ENCODE data around the gene CDCP1.

CDCP1 gene

GRCh38 chr3:45126730-45127129 lies 19.4 kb downstream of the CDCP1 start:
- H3K36me3 ChIP-seq (ENCODE audit: control insufficient read depth in 1 of 2, insufficient read depth in 2 of 2, low read length in 2 of 2), result no peaks in the 10 kb centered on the region
- no peaks in the 10 kb centered on the region for H3K9me3 ChIP-seq (ENCODE audit: control insufficient read depth in 1 of 2, low read length in 2 of 2)
- H3K4me3 ChIP-seq (ENCODE audit: low read depth in 1 of 2, low read length in 2 of 2), result no peak overlapping the region
- no peak overlapping the region for H3K27ac ChIP-seq (ENCODE audit: low read depth, low read length)
- no peaks in the 10 kb centered on the region for H3K27me3 ChIP-seq (ENCODE audit: control insufficient read depth in 1 of 2, insufficient read depth in 2 of 2, low read length in 2 of 2)
- H3K4me1 ChIP-seq (ENCODE audit: control insufficient read depth in 1 of 2, insufficient read depth in 2 of 2, low read length in 2 of 2), result peaks cover 51 to 52% of the 10 kb centered on the region in 2 donors
- no peak overlapping the region for H3K9ac ChIP-seq (ENCODE audit: low read depth in 1 of 2, low read length in 2 of 2)

GRCh38 chr3:45125550-45126026 lies 20.6 kb downstream of the CDCP1 start:
- Histone ChIP-seq H3K36me3 (ENCODE audit: control insufficient read depth in 1 of 2, insufficient read depth in 2 of 2, low read length in 2 of 2) (no peaks in the 10 kb centered on the region), H3K9me3 (ENCODE audit: control insufficient read depth in 1 of 2, low read length in 2 of 2) (no peaks in the 10 kb centered on the region), H3K9ac (ENCODE audit: low read depth in 1 of 2, low read length in 2 of 2) (peak overlapping the region; percentile 36 to 56), H3K27me3 (ENCODE audit: control insufficient read depth in 1 of 2, insufficient read depth in 2 of 2, low read length in 2 of 2) (no peaks in the 10 kb centered on the region), H3K27ac (ENCODE audit: low read depth, low read length) (no peak overlapping the region), H3K4me1 (ENCODE audit: control insufficient read depth in 1 of 2, insufficient read depth in 2 of 2, low read length in 2 of 2) (peaks cover 60 to 61% of the 10 kb centered on the region in 2 donors), H3K4me3 (ENCODE audit: low read depth in 1 of 2, low read length in 2 of 2) (peak overlapping the region in 1 of 2 donors; percentile 17)

- Histone ChIP-seq H3K4me1 (ENCODE audit: control insufficient read depth in 1 of 2, insufficient read depth in 2 of 2, low read length in 2 of 2) (peaks cover 62 to 65% of the 10 kb centered on the region in 2 donors), H3K9ac (ENCODE audit: low read depth in 1 of 2, low read length in 2 of 2) (peak overlapping the region in 1 of 2 donors; percentile 56)
Measured at GRCh38 chr3:45124956-45125355, 21.2 kb downstream of the CDCP1 start.

GRCh38 chr3:45124352-45124751 lies 21.8 kb downstream of the CDCP1 start:
- peaks cover 68 to 71% of the 10 kb centered on the region in 2 donors for H3K4me1 ChIP-seq (ENCODE audit: control insufficient read depth in 1 of 2, insufficient read depth in 2 of 2, low read length in 2 of 2)
- H3K9me3 ChIP-seq (ENCODE audit: control insufficient read depth in 1 of 2, low read length in 2 of 2), result no peaks in the 10 kb centered on the region
- no peaks in the 10 kb centered on the region for H3K36me3 ChIP-seq (ENCODE audit: control insufficient read depth in 1 of 2, insufficient read depth in 2 of 2, low read length in 2 of 2)
- no peaks in the 10 kb centered on the region for H3K27me3 ChIP-seq (ENCODE audit: control insufficient read depth in 1 of 2, insufficient read depth in 2 of 2, low read length in 2 of 2)
- no peak overlapping the region for H3K27ac ChIP-seq (ENCODE audit: low read depth, low read length)
- no peak overlapping the region for H3K4me3 ChIP-seq (ENCODE audit: low read depth in 1 of 2, low read length in 2 of 2)
- peak overlapping the region in 1 of 2 donors; percentile 45 for H3K9ac ChIP-seq (ENCODE audit: low read depth in 1 of 2, low read length in 2 of 2)

More at GRCh38 chr3:45124956-45125355, 21.2 kb downstream of the CDCP1 start:
- Histone ChIP-seq H3K4me3 (ENCODE audit: low read depth in 1 of 2, low read length in 2 of 2) (peak overlapping the region in 1 of 2 donors; percentile 17), H3K27me3 (ENCODE audit: control insufficient read depth in 1 of 2, insufficient read depth in 2 of 2, low read length in 2 of 2) (no peaks in the 10 kb centered on the region), H3K9me3 (ENCODE audit: control insufficient read depth in 1 of 2, low read length in 2 of 2) (no peaks in the 10 kb centered on the region), H3K27ac (ENCODE audit: low read depth, low read length) (no peak overlapping the region), H3K36me3 (ENCODE audit: control insufficient read depth in 1 of 2, insufficient read depth in 2 of 2, low read length in 2 of 2) (no peaks in the 10 kb centered on the region)

- Histone ChIP-seq H3K4me1 (ENCODE audit: control insufficient read depth in 1 of 2, insufficient read depth in 2 of 2, low read length in 2 of 2) (peaks cover 75 to 77% of the 10 kb centered on the region in 2 donors), H3K9me3 (ENCODE audit: control insufficient read depth in 1 of 2, low read length in 2 of 2) (no peaks in the 10 kb centered on the region), H3K9ac (ENCODE audit: low read depth in 1 of 2, low read length in 2 of 2) (peak overlapping the region; percentile 0 to 45), H3K4me3 (ENCODE audit: low read depth in 1 of 2, low read length in 2 of 2) (no peak overlapping the region), H3K27ac (ENCODE audit: low read depth, low read length) (peak overlapping the region; percentile 49), H3K27me3 (ENCODE audit: control insufficient read depth in 1 of 2, insufficient read depth in 2 of 2, low read length in 2 of 2) (no peaks in the 10 kb centered on the region), H3K36me3 (ENCODE audit: control insufficient read depth in 1 of 2, insufficient read depth in 2 of 2, low read length in 2 of 2) (no peaks in the 10 kb centered on the region)
Measured at GRCh38 chr3:45123581-45124269, 22.5 kb downstream of the CDCP1 start.

- Histone ChIP-seq H3K36me3 (ENCODE audit: control insufficient read depth in 1 of 2, insufficient read depth in 2 of 2, low read length in 2 of 2) (no peaks in the 10 kb centered on the region), H3K9ac (ENCODE audit: low read depth in 1 of 2, low read length in 2 of 2) (peak overlapping the region in 1 of 2 donors; percentile 45), H3K27me3 (ENCODE audit: control insufficient read depth in 1 of 2, insufficient read depth in 2 of 2, low read length in 2 of 2) (no peaks in the 10 kb centered on the region), H3K4me3 (ENCODE audit: low read depth in 1 of 2, low read length in 2 of 2) (no peak overlapping the region), H3K9me3 (ENCODE audit: control insufficient read depth in 1 of 2, low read length in 2 of 2) (no peaks in the 10 kb centered on the region), H3K4me1 (ENCODE audit: control insufficient read depth in 1 of 2, insufficient read depth in 2 of 2, low read length in 2 of 2) (peaks cover 78 to 80% of the 10 kb centered on the region in 2 donors), H3K27ac (ENCODE audit: low read depth, low read length) (peak overlapping the region; percentile 68)
Measured at GRCh38 chr3:45123030-45123429, 23.1 kb downstream of the CDCP1 start.

- H3K27me3 ChIP-seq (ENCODE audit: control insufficient read depth in 1 of 2, insufficient read depth in 2 of 2, low read length in 2 of 2), result no peaks in the 10 kb centered on the region
- H3K9ac ChIP-seq (ENCODE audit: low read depth in 1 of 2, low read length in 2 of 2), result peak overlapping the region in 1 of 2 donors; percentile 41
- no peaks in the 10 kb centered on the region for H3K36me3 ChIP-seq (ENCODE audit: control insufficient read depth in 1 of 2, insufficient read depth in 2 of 2, low read length in 2 of 2)
- H3K9me3 ChIP-seq (ENCODE audit: control insufficient read depth in 1 of 2, low read length in 2 of 2), result no peaks in the 10 kb centered on the region
- peaks cover 59 to 60% of the 10 kb centered on the region in 2 donors for H3K4me1 ChIP-seq (ENCODE audit: control insufficient read depth in 1 of 2, insufficient read depth in 2 of 2, low read length in 2 of 2)
- peak overlapping the region in 1 of 2 donors; percentile 26 for H3K4me3 ChIP-seq (ENCODE audit: low read depth in 1 of 2, low read length in 2 of 2)
- H3K27ac ChIP-seq (ENCODE audit: low read depth, low read length), result peak overlapping the region; percentile 49
Measured at GRCh38 chr3:45120359-45121158, 25.6 kb downstream of the CDCP1 start.

GRCh38 chr3:45119824-45120358 lies 26.3 kb downstream of the CDCP1 start:
- Histone ChIP-seq H3K4me1 (ENCODE audit: control insufficient read depth in 1 of 2, insufficient read depth in 2 of 2, low read length in 2 of 2) (peaks cover 52 to 54% of the 10 kb centered on the region in 2 donors), H3K27ac (ENCODE audit: low read depth, low read length) (peak overlapping the region; percentile 47), H3K4me3 (ENCODE audit: low read depth in 1 of 2, low read length in 2 of 2) (peak overlapping the region; percentile 26 to 52), H3K9me3 (ENCODE audit: control insufficient read depth in 1 of 2, low read length in 2 of 2) (no peaks in the 10 kb centered on the region), H3K9ac (ENCODE audit: low read depth in 1 of 2, low read length in 2 of 2) (peak overlapping the region; percentile 37 to 53), H3K27me3 (ENCODE audit: control insufficient read depth in 1 of 2, insufficient read depth in 2 of 2, low read length in 2 of 2) (no peaks in the 10 kb centered on the region), H3K36me3 (ENCODE audit: control insufficient read depth in 1 of 2, insufficient read depth in 2 of 2, low read length in 2 of 2) (no peaks in the 10 kb centered on the region)

- Histone ChIP-seq H3K4me1 (ENCODE audit: control insufficient read depth in 1 of 2, insufficient read depth in 2 of 2, low read length in 2 of 2) (peaks cover 47 to 49% of the 10 kb centered on the region in 2 donors), H3K27me3 (ENCODE audit: control insufficient read depth in 1 of 2, insufficient read depth in 2 of 2, low read length in 2 of 2) (no peaks in the 10 kb centered on the region), H3K4me3 (ENCODE audit: low read depth in 1 of 2, low read length in 2 of 2) (peak overlapping the region in 1 of 2 donors; percentile 26), H3K9me3 (ENCODE audit: control insufficient read depth in 1 of 2, low read length in 2 of 2) (no peaks in the 10 kb centered on the region), H3K9ac (ENCODE audit: low read depth in 1 of 2, low read length in 2 of 2) (peak overlapping the region; percentile 37 to 53), H3K36me3 (ENCODE audit: control insufficient read depth in 1 of 2, insufficient read depth in 2 of 2, low read length in 2 of 2) (no peaks in the 10 kb centered on the region), H3K27ac (ENCODE audit: low read depth, low read length) (peak overlapping the region; percentile 47)
Measured at GRCh38 chr3:45119376-45119775, 26.8 kb downstream of the CDCP1 start.
